Measurements from ENCODE around the gene GNAT3.

- TF ChIP-seq, protein P1, sequence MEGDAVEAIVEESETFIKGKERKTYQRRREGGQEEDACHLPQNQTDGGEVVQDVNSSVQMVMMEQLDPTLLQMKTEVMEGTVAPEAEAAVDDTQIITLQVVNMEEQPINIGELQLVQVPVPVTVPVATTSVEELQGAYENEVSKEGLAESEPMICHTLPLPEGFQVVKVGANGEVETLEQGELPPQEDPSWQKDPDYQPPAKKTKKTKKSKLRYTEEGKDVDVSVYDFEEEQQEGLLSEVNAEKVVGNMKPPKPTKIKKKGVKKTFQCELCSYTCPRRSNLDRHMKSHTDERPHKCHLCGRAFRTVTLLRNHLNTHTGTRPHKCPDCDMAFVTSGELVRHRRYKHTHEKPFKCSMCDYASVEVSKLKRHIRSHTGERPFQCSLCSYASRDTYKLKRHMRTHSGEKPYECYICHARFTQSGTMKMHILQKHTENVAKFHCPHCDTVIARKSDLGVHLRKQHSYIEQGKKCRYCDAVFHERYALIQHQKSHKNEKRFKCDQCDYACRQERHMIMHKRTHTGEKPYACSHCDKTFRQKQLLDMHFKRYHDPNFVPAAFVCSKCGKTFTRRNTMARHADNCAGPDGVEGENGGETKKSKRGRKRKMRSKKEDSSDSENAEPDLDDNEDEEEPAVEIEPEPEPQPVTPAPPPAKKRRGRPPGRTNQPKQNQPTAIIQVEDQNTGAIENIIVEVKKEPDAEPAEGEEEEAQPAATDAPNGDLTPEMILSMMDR (conservative IDR thresholded peaks at IDR 0.05): no peak
- no peak for TF ChIP-seq EZH2 (IDR thresholded peaks at IDR 0.05; ENCODE audit: low read depth)
Observed at GRCh38 chr7:80432166-80432565, 79.7 kb downstream of the GNAT3 start.
